Stimulated activated CD8-positive, alpha-beta memory T cell treated with anti-CD3 and anti-CD28 coated beads, Interleukin-15, amount 100 ng/mL, for 1 hour (primary cell): ENCODE data around the gene MRPS27.

ENCODE experiments used
- DNase-seq: peaks from one replicate; pipeline ENCODE4 v3.0.0-alpha.2; 2020; ENCODE audit warnings: low read depth

The MRPS27 gene

DNA sequence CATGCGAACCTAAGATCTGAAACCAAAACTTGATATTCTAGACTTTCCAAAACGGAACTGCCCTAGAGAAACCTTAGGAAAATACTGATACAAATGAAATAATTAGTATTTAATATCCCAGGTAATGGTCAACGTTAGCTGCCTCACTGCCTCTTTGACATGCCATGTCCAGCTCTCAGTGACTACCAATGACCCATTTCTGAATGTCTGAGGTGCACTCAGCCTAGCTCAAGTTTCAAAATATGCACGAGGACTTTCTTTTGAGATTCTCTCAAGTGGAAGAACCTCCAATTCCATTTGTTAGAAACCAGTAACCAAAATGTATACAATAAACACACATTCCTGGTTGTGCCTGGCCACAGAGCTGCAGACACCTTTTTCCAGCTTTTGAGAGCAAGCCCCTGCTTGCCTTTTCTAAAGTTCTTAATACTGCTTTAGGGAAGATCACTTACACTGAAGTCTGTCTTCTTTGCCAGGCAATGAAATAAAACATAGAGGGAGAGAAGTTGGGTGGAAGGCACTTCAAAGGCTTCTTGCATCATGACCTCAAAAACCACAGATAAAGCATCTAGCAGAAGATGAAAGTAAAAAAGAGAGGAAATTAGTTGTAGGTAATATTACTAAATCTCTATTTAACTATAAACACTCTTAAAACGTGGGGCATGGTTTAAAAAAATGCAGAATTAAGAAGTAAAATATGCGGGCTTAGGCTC lies 87.9 kb downstream of the MRPS27 start:
- DNase-seq, result no peak

DNA sequence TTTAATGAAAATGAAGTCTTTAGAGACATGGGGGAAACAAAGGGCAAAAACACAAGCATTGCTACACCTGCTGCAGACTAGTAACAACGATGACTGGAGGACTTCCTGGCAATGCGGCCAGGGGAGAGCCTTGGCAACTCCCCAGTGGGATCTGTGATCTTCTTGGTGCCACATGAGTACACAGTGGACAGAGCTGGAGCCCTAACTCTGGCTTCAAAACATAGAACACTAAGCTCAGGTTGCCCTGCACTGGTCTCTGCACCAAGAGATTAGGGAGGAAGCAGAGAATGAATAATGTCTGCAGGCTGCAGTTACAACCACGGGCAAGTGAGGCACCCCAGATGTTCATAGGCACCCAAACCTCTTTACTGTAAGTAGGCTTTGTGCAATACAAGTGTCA lies 91.1 kb downstream of the MRPS27 start:
- DNase-seq, result no peak

DNA sequence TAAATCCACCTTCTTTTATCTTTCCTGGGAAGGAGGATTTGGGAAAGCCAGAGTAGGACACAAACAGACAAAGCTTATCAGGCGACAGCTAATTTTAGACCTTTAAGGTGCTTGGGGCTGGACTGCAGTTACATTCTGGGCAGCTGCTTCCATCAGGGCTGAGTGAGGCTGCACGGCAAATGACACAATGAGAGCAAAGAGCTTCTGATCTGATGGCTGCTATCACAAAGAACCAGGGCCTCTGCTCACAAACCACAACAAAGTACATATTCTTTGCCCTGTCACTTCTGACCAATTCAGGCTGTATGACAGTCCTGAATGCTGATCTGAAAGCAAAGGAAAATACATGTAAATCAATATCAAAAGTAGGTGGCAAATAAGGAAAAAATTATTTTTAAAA lies 93.1 kb downstream of the MRPS27 start:
- DNase-seq, result no peak

DNA sequence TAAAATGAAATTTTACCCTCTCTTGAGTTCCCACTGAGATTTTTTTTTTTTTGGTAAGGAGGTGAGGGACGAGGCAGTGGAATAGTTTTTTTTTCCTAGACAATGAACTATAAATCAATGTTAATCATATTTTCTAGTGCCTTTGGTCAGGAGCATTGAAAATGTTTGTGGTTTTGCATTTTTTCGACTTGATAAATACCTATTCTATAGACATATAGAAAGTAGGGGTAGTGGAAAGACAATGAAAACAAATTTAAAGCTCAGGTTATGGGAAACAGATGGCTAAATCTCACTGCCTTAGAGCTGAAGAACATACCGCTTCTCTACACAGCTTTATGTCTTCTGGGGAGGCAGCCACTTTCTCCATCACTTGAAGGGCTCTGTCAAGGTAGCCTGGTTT lies 94.3 kb downstream of the MRPS27 start:
- DNase-seq, result no peak

- DNase-seq, result no peak
Measured at GRCh38 chr5:72224946-72225463, 95.0 kb downstream of the MRPS27 start.

- DNase-seq, result no peak
Measured at GRCh38 chr5:72223371-72223770, 96.7 kb downstream of the MRPS27 start.

- DNase-seq, result no peak
Measured at GRCh38 chr5:72222521-72222920, 97.5 kb downstream of the MRPS27 start.

DNA sequence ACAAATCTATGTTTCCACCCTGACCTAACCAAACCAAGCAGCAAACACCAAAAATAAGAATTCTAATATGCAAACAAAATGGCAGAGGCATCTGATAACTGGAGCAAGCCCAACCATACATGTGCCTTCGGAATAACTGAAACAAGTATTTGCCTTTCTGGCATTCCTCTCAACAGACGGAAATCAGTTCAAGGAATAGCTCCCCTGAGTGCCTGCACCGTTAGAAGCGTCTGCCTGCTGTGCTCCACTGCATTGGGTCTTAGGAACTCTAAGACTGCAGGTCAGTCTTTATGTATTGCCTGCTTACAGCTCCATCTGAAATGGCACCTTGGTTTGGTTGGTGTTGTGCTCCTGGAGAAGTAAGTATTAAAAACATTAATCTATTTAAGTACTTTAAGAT lies 98.5 kb downstream of the MRPS27 start:
- DNase-seq, result no peak

- no peak for DNase-seq
Measured at GRCh38 chr5:72221099-72221498, 98.9 kb downstream of the MRPS27 start.

GRCh38 chr5:72216756-72217155 lies 103.3 kb downstream of the MRPS27 start:
- no peak for DNase-seq

DNA sequence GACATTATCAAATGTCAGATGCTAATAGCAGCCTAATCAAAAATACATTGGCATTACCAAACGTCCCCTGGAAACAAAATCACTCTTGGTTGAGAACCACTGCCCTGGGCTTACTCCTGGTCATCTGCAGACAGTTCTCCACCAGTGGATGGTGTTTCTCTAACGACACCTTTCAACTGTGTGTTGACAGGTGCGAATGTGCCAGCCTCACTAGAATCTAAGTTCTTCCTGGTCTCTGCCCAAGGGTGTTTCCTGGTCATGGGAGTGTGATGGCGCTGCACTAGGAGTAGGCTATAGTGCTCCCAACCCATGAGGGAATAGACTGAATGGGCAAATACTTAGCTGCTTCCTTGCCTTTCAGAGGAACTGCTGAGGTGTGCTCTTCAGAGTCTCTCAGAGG lies 105.9 kb downstream of the MRPS27 start:
- DNase-seq, result no peak

DNA sequence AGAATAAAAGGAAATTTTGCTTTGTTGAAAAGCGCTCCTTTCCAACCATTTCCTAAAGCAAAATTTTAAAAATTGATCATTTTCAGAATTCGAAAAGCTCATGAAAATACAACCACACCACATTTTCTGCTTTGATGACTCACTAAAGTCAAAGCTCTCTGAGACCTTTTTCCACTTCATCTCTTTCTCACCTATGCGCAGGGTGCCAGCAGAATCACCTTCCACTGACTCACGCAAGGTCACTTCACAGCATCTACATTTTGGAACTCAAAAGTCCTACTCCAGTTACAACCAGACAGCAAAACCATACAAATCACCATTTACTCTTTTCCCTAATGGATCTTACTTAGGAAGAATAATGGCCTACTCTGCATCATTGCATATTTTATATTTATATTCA lies 106.6 kb downstream of the MRPS27 start:
- no peak for DNase-seq

DNA sequence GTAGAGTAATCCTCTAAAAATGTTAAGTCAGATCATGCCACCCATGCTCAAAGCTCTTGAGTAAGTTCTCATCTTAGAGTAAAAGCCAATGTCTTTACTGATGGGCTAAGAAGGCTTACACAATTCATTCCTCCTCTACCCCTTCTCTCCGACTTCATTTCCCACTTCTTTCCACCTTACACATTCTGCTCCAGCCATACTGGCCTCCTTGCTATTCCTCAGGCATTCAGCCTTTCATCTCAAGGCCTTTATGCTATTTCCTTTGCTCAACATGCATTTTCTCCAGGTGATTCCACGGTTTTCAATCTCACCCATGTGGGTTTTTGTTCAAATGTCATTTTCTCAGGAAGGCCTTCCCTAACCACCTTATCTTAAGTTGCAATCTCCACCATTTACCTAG lies 107.9 kb downstream of the MRPS27 start:
- no peak for DNase-seq

- no peak for DNase-seq
Measured at GRCh38 chr5:72210888-72211678, 109.0 kb downstream of the MRPS27 start.

DNA sequence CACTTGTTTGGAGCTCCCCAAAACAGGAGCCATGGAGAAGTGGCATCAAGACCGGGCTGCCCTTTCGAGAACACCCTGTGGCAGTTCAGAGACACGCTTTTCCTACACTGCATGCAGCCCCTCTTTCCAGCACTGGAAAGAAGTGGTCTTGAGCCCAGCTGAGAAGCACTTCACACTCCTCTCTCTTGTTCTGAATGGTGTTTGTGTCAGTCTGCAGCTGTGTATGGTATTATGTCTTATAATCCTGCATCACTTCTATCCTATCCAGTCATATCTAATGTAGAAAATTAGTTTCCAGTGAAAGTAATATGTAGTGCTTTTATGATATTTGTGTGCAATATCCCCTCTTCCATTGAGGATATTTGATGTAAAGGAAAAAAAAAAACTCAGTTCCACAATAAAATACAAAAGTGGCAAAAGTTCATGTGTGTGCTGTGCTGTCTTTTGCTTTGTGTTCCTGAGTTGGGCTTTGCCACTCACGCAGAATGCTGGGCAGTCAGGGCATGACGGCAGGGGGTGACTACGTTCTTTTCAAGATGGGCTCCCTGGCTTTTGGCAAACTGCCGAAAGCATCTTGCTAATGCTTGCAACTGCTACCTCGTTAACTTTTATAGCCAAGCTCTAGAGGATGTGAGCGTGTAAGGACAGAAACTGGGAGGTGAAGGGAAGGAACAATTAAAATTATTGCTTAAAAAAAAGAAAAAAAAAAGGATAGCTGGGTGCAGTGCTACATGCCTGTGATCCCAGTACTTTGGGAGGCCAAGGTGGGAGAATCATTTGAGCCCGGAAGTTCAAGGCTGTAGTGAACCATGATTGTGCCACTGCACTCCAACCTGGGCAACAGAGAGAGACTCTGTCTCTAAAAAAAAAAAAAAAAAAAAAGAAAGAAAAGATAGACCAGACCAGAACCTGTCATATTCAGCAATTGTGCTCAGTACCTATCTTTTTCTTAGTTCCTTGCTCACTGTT lies 110.6 kb downstream of the MRPS27 start:
- DNase-seq, result no peak

DNA sequence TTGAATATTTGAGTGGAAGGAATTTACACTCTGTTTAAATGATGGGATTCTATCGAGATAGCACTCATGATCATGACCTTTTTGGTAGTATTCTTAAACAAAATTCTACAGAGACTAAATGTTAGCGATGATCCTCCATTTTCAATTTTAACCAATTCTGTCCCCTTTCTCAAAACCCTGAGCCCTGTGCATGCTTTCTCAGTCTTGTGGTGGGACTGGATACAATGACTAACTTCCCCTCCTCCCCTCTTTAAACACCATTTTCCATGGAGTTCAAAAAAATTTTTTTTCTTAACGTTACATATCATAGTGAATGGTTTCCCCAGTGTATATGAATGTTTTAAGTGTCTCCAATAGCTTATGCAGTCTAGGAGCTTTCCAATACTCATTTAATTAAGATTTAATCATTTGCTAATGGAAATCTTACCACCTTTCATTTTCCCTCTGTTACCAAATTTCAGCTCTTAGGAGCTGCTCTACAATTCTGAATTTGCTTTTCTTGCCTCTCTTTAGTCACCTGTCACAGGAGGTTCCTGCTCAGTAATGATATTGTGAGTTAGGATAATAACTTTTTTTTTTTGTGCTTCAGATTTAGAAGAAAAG lies 111.6 kb downstream of the MRPS27 start:
- no peak for DNase-seq

GRCh38 chr5:72206994-72207393 lies 113.0 kb downstream of the MRPS27 start:
- no peak for DNase-seq

DNA sequence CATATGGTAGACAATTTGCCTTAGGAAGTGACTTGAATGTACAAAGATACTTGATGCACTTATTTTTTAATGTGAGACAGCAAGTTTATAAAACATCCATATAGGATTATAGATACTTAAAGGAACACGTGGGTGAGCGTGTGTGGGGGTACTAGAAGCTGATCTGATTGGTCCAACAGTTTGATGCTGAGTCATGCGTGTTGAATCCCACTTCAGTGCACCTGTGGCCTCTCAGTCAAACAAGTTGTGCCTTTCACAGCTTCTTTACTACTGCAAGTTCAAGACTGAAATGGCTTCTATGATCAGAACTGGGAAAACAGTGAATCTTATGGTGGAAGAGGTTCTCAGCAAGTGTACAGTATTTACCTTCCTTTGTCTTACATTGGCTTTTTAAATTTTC lies 113.9 kb downstream of the MRPS27 start:
- no peak for DNase-seq

- DNase-seq, result no peak
Measured at GRCh38 chr5:72205431-72206009, 114.5 kb downstream of the MRPS27 start.

DNA sequence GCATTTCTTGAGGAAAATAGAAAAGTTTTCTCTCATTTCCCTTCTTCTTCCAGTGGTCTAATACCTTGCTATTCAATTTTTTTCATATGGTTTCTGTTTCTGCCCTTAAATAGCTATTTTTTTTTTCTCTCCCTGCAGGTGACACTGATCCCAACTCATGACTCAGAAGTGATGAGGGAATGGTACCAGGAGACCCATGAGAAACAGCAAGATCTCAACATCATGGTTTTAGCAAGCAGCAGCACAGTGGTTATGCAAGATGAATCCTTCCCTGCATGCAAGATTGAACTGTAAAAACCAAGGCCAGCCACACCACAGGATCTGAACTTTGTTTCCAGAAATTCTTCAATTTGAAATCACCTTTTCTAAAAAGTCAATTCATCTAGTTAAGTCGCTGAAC lies 115.1 kb downstream of the MRPS27 start:
- DNase-seq, result no peak

DNA sequence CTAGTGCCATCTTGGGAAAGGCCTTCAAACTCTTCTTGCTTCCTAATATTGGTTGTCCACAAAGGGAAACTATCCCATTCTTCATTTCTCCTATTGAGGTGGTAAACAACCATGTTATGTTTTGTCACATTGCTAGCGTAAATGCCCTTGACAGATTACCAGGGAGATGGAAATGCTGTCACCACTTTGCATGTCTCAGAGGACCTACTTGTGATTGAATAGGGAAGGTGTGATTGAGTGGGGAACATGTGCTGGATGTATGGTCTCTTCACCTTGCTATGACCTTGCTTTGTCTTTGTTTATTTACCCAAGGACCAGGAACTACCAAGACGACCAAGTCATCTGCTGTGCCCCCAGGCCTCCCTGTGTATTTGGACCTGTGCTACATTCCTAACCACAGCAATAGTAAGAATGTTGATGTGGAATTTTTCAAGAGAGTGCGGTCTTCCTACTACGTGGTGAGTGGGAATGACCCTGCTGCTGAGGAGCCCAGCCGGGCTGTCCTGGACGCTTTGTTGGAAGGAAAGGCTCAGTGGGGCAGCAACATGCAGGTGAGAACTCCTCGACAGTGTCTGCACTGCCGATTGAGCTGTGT lies 116.7 kb downstream of the MRPS27 start:
- no peak for DNase-seq
